H9 (cell line): ENCODE measurements around the gene CLCN2. TPM values are rescaled to one million over a fixed set of nuclear protein-coding genes. Genes with fewer than 3 reads are reported as not detected.
A peak's percentile ranks its signal among the peaks of the same experiment; 100 is the strongest.

ENCODE experiments used
- DNase-seq: peaks from one replicate; pipeline ENCODE4 v3.0.0-alpha.2; 2017
- H2AFZ ChIP-seq: one replicate; pipeline ENCODE4 v1.6.1; 2013; ENCODE audit warnings: mild to moderate bottlenecking, low read length, control low read depth, moderate library complexity
- H2AK5ac ChIP-seq: 2 replicates; pipeline ENCODE4 v1.6.1; 2013; ENCODE audit warnings: low read length, control low read depth, mixed read lengths; ENCODE audit not compliant: insufficient read length
- H2BK120ac ChIP-seq: one replicate; pipeline ENCODE4 v1.6.1; 2013; ENCODE audit warnings: low read depth, mild to moderate bottlenecking, low read length, control low read depth, inconsistent platforms; ENCODE audit not compliant: poor library complexity, severe bottlenecking
- H2BK12ac ChIP-seq: 2 replicates; pipeline ENCODE4 v1.6.1; 2013; ENCODE audit warnings: low read length, control low read depth, mixed read lengths, low read depth; ENCODE audit not compliant: insufficient read length
- H2BK15ac ChIP-seq: 2 replicates; pipeline ENCODE4 v1.6.1; 2013; ENCODE audit warnings: low read depth, low read length, control low read depth
- H2BK20ac ChIP-seq: one replicate; pipeline ENCODE4 v1.6.1; 2013; ENCODE audit warnings: low read depth, mild to moderate bottlenecking, low read length, control low read depth, inconsistent platforms; ENCODE audit not compliant: poor library complexity, severe bottlenecking
- H2BK5ac ChIP-seq: 2 replicates; pipeline ENCODE4 v1.6.1; 2013; ENCODE audit warnings: low read length, control low read depth, mixed read lengths; ENCODE audit not compliant: insufficient read length
- H3K14ac ChIP-seq: 2 replicates; pipeline ENCODE4 v1.6.1; 2013; ENCODE audit warnings: low read length, control low read depth; ENCODE audit not compliant: insufficient read depth
- H3K18ac ChIP-seq: 2 replicates; pipeline ENCODE4 v1.6.1; 2013; ENCODE audit warnings: low read depth, mild to moderate bottlenecking, mixed read lengths, low read length, control low read depth; ENCODE audit not compliant: insufficient read length
- H3K23ac ChIP-seq: 2 replicates; pipeline ENCODE4 v1.6.1; 2013; ENCODE audit warnings: low read length, control low read depth, mixed read lengths, low read depth; ENCODE audit not compliant: insufficient read length
- H3K23me2 ChIP-seq: 2 replicates; pipeline ENCODE4 v1.6.1; 2013; ENCODE audit warnings: low read depth, mild to moderate bottlenecking, mixed read lengths, low read length, control low read depth; ENCODE audit not compliant: insufficient read length, poor library complexity, severe bottlenecking
- H3K27ac ChIP-seq: 2 replicates; pipeline ENCODE4 v1.5.1; 2013; ENCODE audit warnings: low read length, control low read depth, mixed read lengths, low read depth; ENCODE audit not compliant: insufficient read length
- H3K27me3 ChIP-seq: 2 replicates; pipeline ENCODE4 v1.6.1; 2013; ENCODE audit warnings: low read length, control low read depth, inconsistent platforms; ENCODE audit not compliant: insufficient read depth
- H3K4ac ChIP-seq: 2 replicates; pipeline ENCODE4 v1.6.1; 2013; ENCODE audit warnings: low read depth, mild to moderate bottlenecking, control low read depth, inconsistent platforms, low read length, moderate library complexity
- H3K4me1 ChIP-seq: 2 replicates; pipeline ENCODE4 v1.6.1; 2013; ENCODE audit warnings: low read length, control low read depth, inconsistent platforms; ENCODE audit not compliant: insufficient read depth
- H3K4me2 ChIP-seq: 2 replicates; pipeline ENCODE4 v1.6.1; 2013; ENCODE audit warnings: low read length, control low read depth, mixed read lengths; ENCODE audit not compliant: insufficient read length, insufficient read depth
- H3K56ac ChIP-seq: 2 replicates; pipeline ENCODE4 v1.6.1; 2013; ENCODE audit warnings: low read depth, mild to moderate bottlenecking, mixed read lengths, low read length, control low read depth; ENCODE audit not compliant: insufficient read length
- H3K79me1 ChIP-seq: 2 replicates; pipeline ENCODE4 v1.6.1; 2013; ENCODE audit warnings: low read depth, mild to moderate bottlenecking, moderate library complexity, low read length, control low read depth, inconsistent platforms; ENCODE audit not compliant: insufficient read depth, poor library complexity, severe bottlenecking
- H3K79me2 ChIP-seq: 2 replicates; pipeline ENCODE4 v1.6.1; 2013; ENCODE audit warnings: low read length, control low read depth, inconsistent platforms; ENCODE audit not compliant: insufficient read depth
- H3K9ac ChIP-seq: 2 replicates; pipeline ENCODE4 v1.6.1; 2013; ENCODE audit warnings: low read length, control low read depth, mixed read lengths; ENCODE audit not compliant: insufficient read length; ENCODE audit errors: extremely low read depth
- H3K9me3 ChIP-seq: one replicate; pipeline ENCODE4 v1.6.1; 2013; ENCODE audit warnings: low read depth, low read length, inconsistent platforms; ENCODE audit not compliant: control insufficient read depth
- H3T11ph ChIP-seq: one replicate; pipeline ENCODE4 v1.6.1; 2013; ENCODE audit warnings: mild to moderate bottlenecking, low read length, control low read depth, inconsistent platforms
- H4K20me1 ChIP-seq: one replicate; pipeline ENCODE4 v1.6.1; 2013; ENCODE audit not compliant: control insufficient read depth, insufficient read length, insufficient read depth
- H4K5ac ChIP-seq: 2 replicates; pipeline ENCODE4 v1.6.1; 2013; ENCODE audit warnings: low read depth, mild to moderate bottlenecking, mixed read lengths, low read length, control low read depth; ENCODE audit not compliant: insufficient read length
- H4K8ac ChIP-seq: replicated peaks from 2 replicates; pipeline ENCODE4 v1.6.1; 2013; ENCODE audit warnings: low read length, control low read depth, mixed read lengths, low read depth; ENCODE audit not compliant: insufficient read length
- H4K91ac ChIP-seq: 2 replicates; pipeline ENCODE4 v1.6.1; 2013; ENCODE audit warnings: low read depth, mild to moderate bottlenecking, moderate library complexity, mixed read lengths, low read length, control low read depth; ENCODE audit not compliant: insufficient read length
- H3K27ac Mint-ChIP-seq, 3 experiments: 2 replicates in 2 of 3; 3 replicates in 1 of 3; pipeline ENCODE4 v1.8.0; 2020 to 2021; ENCODE audit warnings: mixed read lengths in 3 of 3, mild to moderate bottlenecking in 1 of 3, moderate library complexity in 1 of 3
- H3K27me3 Mint-ChIP-seq: 2 replicates; pipeline ENCODE4 v1.8.0; 2021; ENCODE audit warnings: low read depth, mild to moderate bottlenecking, moderate library complexity, mixed read lengths
- H3K36me3 Mint-ChIP-seq, 3 experiments: 2 replicates in 2 of 3; 3 replicates in 1 of 3; pipeline ENCODE4 v1.8.0; 2020 to 2021; ENCODE audit warnings: low read depth in 3 of 3, mixed read lengths in 3 of 3; ENCODE audit not compliant: insufficient read depth in 1 of 3
- H3K4me1 Mint-ChIP-seq, 2 experiments: 2 replicates each; pipeline ENCODE4 v1.8.0; 2020; ENCODE audit warnings: mixed read lengths in 2 of 2
- H3K4me3 Mint-ChIP-seq, 2 experiments: 2 replicates in 1 of 2; 3 replicates in 1 of 2; pipeline ENCODE4 v1.8.0; 2020 to 2021; ENCODE audit warnings: mild to moderate bottlenecking in 2 of 2, mixed read lengths in 2 of 2, moderate library complexity in 1 of 2
- H3K9me3 Mint-ChIP-seq, 2 experiments: 2 replicates in 1 of 2; 3 replicates in 1 of 2; pipeline ENCODE4 v1.8.0; 2020; ENCODE audit warnings: mild to moderate bottlenecking in 2 of 2, mixed read lengths in 2 of 2, moderate library complexity in 1 of 2
- WGBS: extraction: QIAGEN DNeasy Blood & Tissue Kit; methylation state at CpG from one replicate; pipeline ENCODE4 v1.1.7; 2013; ENCODE audit warnings: missing lambda C conversion rate, low lambda C conversion rate, mixed read lengths; ENCODE audit not compliant: insufficient read length; ENCODE audit errors: extremely low coverage; 5-methylcytosine and 5-hydroxymethylcytosine counted together
- total RNA-seq: library from RNA; stranded (reverse); gene quantifications from 2 replicates; pipeline ENCODE4 v1.2.1, GENCODE V29; 2021
- TF ChIP-seq, protein P1 (sequence below): fragments of 200-600 bp; sonication (generic); conservative IDR thresholded peaks from 3 replicates; pipeline ENCODE4 v1.8.0; 2021; ENCODE audit warnings: antibody characterized with exemption, mild to moderate bottlenecking

Gene CLCN2
- total RNA-seq, 1 experiment from 2014 or later = 17.2 TPM

DNA sequence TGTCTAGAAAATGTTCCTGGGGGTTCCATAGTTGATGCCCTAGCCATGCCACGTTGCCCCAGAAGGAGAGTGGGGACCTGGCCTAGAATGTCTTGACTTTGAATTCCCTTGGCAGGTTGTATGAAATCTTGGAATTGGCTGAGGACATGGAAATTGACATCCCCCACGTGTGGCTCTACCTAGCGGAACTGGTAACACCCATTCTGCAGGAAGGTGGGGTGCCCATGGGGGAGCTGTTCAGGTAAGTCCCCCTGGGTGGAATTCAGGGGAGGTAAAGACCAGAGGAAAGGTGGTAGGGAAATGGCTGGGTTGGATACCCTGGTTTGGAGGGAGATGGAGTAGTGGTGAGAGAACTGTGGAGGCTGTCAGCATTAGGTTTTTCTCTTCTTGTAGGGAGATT is 32.9 kb downstream of the CLCN2 start:
- no peak for DNase-seq
- Histone ChIP-seq H2BK120ac (no peak overlapping the region), H3K4me2 (no peak overlapping the region), H3K14ac (no peak overlapping the region), H3K23ac (no peak overlapping the region), H3K56ac (no peak overlapping the region), H4K5ac (no peak overlapping the region), H4K20me1 (no peaks in the 10 kb centered on the region), H3K4me1 (no peaks in the 10 kb centered on the region), H3K79me2 (no peaks in the 10 kb centered on the region), H2BK12ac (no peak overlapping the region), H2AK5ac (no peak overlapping the region), H2AFZ (no peak overlapping the region), H4K8ac (no peak overlapping the region), H4K91ac (no peak overlapping the region), H3K9me3 (no peaks in the 10 kb centered on the region), H3K27ac (no peak overlapping the region), H2BK15ac (no peak overlapping the region), H3K18ac (no peak overlapping the region), H2BK20ac (no peak overlapping the region), H2BK5ac (no peak overlapping the region), H3K79me1 (no peaks in the 10 kb centered on the region), H3K23me2 (no peaks in the 10 kb centered on the region), H3K4ac (no peak overlapping the region), H3K9ac (no peak overlapping the region), H3T11ph (no peak overlapping the region), H3K27me3 (no peaks in the 10 kb centered on the region)
- no peaks in the 10 kb centered on the region for H3K4me1 Mint-ChIP-seq
- TF ChIP-seq, protein P1, sequence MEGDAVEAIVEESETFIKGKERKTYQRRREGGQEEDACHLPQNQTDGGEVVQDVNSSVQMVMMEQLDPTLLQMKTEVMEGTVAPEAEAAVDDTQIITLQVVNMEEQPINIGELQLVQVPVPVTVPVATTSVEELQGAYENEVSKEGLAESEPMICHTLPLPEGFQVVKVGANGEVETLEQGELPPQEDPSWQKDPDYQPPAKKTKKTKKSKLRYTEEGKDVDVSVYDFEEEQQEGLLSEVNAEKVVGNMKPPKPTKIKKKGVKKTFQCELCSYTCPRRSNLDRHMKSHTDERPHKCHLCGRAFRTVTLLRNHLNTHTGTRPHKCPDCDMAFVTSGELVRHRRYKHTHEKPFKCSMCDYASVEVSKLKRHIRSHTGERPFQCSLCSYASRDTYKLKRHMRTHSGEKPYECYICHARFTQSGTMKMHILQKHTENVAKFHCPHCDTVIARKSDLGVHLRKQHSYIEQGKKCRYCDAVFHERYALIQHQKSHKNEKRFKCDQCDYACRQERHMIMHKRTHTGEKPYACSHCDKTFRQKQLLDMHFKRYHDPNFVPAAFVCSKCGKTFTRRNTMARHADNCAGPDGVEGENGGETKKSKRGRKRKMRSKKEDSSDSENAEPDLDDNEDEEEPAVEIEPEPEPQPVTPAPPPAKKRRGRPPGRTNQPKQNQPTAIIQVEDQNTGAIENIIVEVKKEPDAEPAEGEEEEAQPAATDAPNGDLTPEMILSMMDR = no peak
- WGBS = no CpG with 5 or more reads among the region's 3 CpGs
- peak overlapping the region in 1 of 3 experiments; percentile 90; a peak in 2 of 7 replicates for H3K27ac Mint-ChIP-seq
- no peaks in the 10 kb centered on the region for H3K9me3 Mint-ChIP-seq
- no peak overlapping the region; a peak in 1 of 5 replicates for H3K4me3 Mint-ChIP-seq
- H3K27me3 Mint-ChIP-seq = no peaks in the 10 kb centered on the region; the same call in none of the 2 replicates
- peaks cover 88 to 98% (median 97%) of the 10 kb centered on the region in 3 experiments; a peak in 6 of 7 replicates for H3K36me3 Mint-ChIP-seq
